H7 (cell line): ENCODE data around the gene TUBGCP5. TPM values are rescaled to one million over a fixed set of nuclear protein-coding genes. Genes with fewer than 3 reads are reported as not detected.
"Not testable (repeated sequence)": the region's sequence is repeated elsewhere in the genome, so short reads cannot be mapped to it uniquely, and the experiment has no call there.

Experiments used
- DNase-seq: peaks from one replicate; pipeline ENCODE4 v3.0.0; 2012
- H3K27me3 ChIP-seq: 2 replicates; pipeline ENCODE4 v1.6.0; 2011; ENCODE audit warnings: mild to moderate bottlenecking, low read length; ENCODE audit not compliant: control insufficient read depth, insufficient read depth
- H3K36me3 ChIP-seq: replicated peaks from 2 replicates; pipeline ENCODE4 v1.5.1; 2011; ENCODE audit warnings: low read length; ENCODE audit not compliant: control insufficient read depth, insufficient read depth
- H3K4me3 ChIP-seq: 2 replicates; pipeline ENCODE4 v1.5.1; 2011; ENCODE audit warnings: low read depth, mild to moderate bottlenecking, control low read depth, low read length, moderate library complexity; ENCODE audit not compliant: insufficient read depth
- total RNA-seq: library from RNA; depleted of rRNA; stranded (reverse); fragments of >200 nt; shearing (Covaris generic); gene quantifications from 2 replicates; pipeline ENCODE4 v1.2.3, GENCODE V29; 2014

Gene TUBGCP5
- total RNA-seq, 1 experiment from 2014 or later: 19.2 TPM

- no peak for DNase-seq
- Histone ChIP-seq H3K36me3 (peaks cover 8% of the 10 kb centered on the region), H3K4me3 (no peak overlapping the region)
Observed at GRCh38 chr15:23013681-23014080, 25.7 kb downstream of the TUBGCP5 start.

GRCh38 chr15:23012616-23013015 lies 26.8 kb downstream of the TUBGCP5 start:
- H3K27me3 ChIP-seq, H3K36me3 ChIP-seq, H3K4me3 ChIP-seq, DNase-seq: not testable (repeated sequence)

More at GRCh38 chr15:23013681-23014080, 25.7 kb downstream of the TUBGCP5 start:
- no peaks in the 10 kb centered on the region for H3K27me3 ChIP-seq

GRCh38 chr15:23003736-23004135 lies 35.6 kb downstream of the TUBGCP5 start:
- Histone ChIP-seq H3K27me3 (no peaks in the 10 kb centered on the region), H3K36me3 (peaks cover 10% of the 10 kb centered on the region), H3K4me3 (no peak overlapping the region)
- DNase-seq: no peak

GRCh38 chr15:23002920-23003319 lies 36.4 kb downstream of the TUBGCP5 start:
- DNase-seq: no peak
- Histone ChIP-seq H3K27me3 (no peaks in the 10 kb centered on the region), H3K4me3 (no peak overlapping the region), H3K36me3 (peaks cover 10% of the 10 kb centered on the region)

- Histone ChIP-seq H3K27me3 (no peaks in the 10 kb centered on the region), H3K36me3 (no peaks in the 10 kb centered on the region), H3K4me3 (no peak overlapping the region)
- DNase-seq: no peak
Observed at GRCh38 chr15:22995795-22996194, 43.6 kb downstream of the TUBGCP5 start.

GRCh38 chr15:22992024-22992326 lies 47.4 kb downstream of the TUBGCP5 start:
- no peak for DNase-seq
- Histone ChIP-seq H3K27me3 (no peaks in the 10 kb centered on the region), H3K36me3 (no peaks in the 10 kb centered on the region), H3K4me3 (no peak overlapping the region)

GRCh38 chr15:22989576-22990477 lies 49.5 kb downstream of the TUBGCP5 start:
- Histone ChIP-seq H3K4me3 (no peak overlapping the region), H3K27me3 (no peaks in the 10 kb centered on the region), H3K36me3 (no peaks in the 10 kb centered on the region)
- DNase-seq: no peak

GRCh38 chr15:22988811-22989210 lies 50.6 kb downstream of the TUBGCP5 start:
- no peak for DNase-seq
- Histone ChIP-seq H3K27me3 (no peaks in the 10 kb centered on the region), H3K36me3 (no peaks in the 10 kb centered on the region), H3K4me3 (no peak overlapping the region)

- DNase-seq, H3K36me3 ChIP-seq, H3K4me3 ChIP-seq: not testable (repeated sequence)
- H3K27me3 ChIP-seq: peaks cover 22% of the 10 kb centered on the region
Observed at GRCh38 chr15:22981931-22982330, 57.4 kb downstream of the TUBGCP5 start.

- Histone ChIP-seq H3K36me3 (no peaks in the 10 kb centered on the region), H3K4me3 (peak overlapping the region; percentile 85), H3K27me3 (peaks cover 22% of the 10 kb centered on the region)
- no peak for DNase-seq
Observed at GRCh38 chr15:22981051-22981840, 58.1 kb downstream of the TUBGCP5 start.

GRCh38 chr15:22980189-22981050 lies 58.9 kb downstream of the TUBGCP5 start, which contains the start of gene CYFIP1:
Gene CYFIP1 (minus strand): TSS chr15:22980368. CDS start chr15:22947285, 33,083 bp downstream.
- Histone ChIP-seq H3K4me3 (peak within 1 kb of the TSS; percentile 85), H3K36me3 (no peaks in the 10 kb centered on the region), H3K27me3 (peaks cover 22% of the 10 kb centered on the region)
- peak; percentile 95 for DNase-seq

GRCh38 chr15:22979238-22980188 lies 59.9 kb downstream of the TUBGCP5 start:
- H3K36me3 ChIP-seq: no peaks in the 10 kb centered on the region
- peak; percentile 78 for DNase-seq
- peak overlapping the region; percentile 85 for H3K4me3 ChIP-seq
- peaks cover 22% of the 10 kb centered on the region for H3K27me3 ChIP-seq

- DNase-seq: peak; percentile 73
- Histone ChIP-seq H3K4me3 (peak overlapping the region; percentile 85), H3K27me3 (peaks cover 22% of the 10 kb centered on the region), H3K36me3 (no peaks in the 10 kb centered on the region)
Observed at GRCh38 chr15:22978691-22979237, 60.6 kb downstream of the TUBGCP5 start.
